Adrenal gland (tissue), 12 donors: ENCODE results near the gene KLK10. TPM values are rescaled to one million over a fixed set of nuclear protein-coding genes. Genes with fewer than 3 reads are reported as not detected.

ENCODE experiments used
- DNase-seq, 7 donors: peaks; one replicate each; pipeline ENCODE4 v3.0.0-alpha.2; 2019 to 2020
- H3K27ac ChIP-seq, 5 donors: fragments of 200-600 bp; sonication (generic) in 4 of 5; 1 replicate in 3 of 5; 2 replicates in 2 of 5; pipeline versions ENCODE4 v1.5.1 to v1.8.0; 2016 to 2020; ENCODE audit warnings: mild to moderate bottlenecking in 1 of 5
- H3K27me3 ChIP-seq: fragments of 200-600 bp; 2 replicates; pipeline ENCODE4 v1.8.0; 2021
- H3K36me3 ChIP-seq, 2 donors: fragments of 200-600 bp; replicated peaks in 1 of 2; 1 replicate in 1 of 2; 2 replicates in 1 of 2; pipeline versions ENCODE4 v1.5.1 to v1.8.0; 2018 to 2022
- H3K4me1 ChIP-seq, 2 donors: fragments of 200-600 bp; replicated peaks in 1 of 2; 1 replicate in 1 of 2; 2 replicates in 1 of 2; pipeline versions ENCODE4 v1.5.1 to v1.8.0; 2018 to 2021
- H3K4me3 ChIP-seq, 4 donors: fragments of 200-600 bp; sonication (generic) in 3 of 4; one replicate each; pipeline ENCODE4 v1.5.1; 2016 to 2018
- H3K9me3 ChIP-seq, 3 donors: fragments of 200-600 bp; sonication (generic) in 1 of 3; replicated peaks in 1 of 3; 1 replicate in 2 of 3; 2 replicates in 1 of 3; pipeline versions ENCODE4 v1.5.1 to v1.8.0; 2016 to 2021
- POLR2A ChIP-seq, 2 donors: fragments of 450-650 bp; IDR thresholded peaks; one replicate each; pipeline ENCODE4 v1.6.1; 2017; ENCODE audit warnings: antibody characterized with exemption in 2 of 2, mild to moderate bottlenecking in 2 of 2, moderate library complexity in 1 of 2
- WGBS, 4 donors: extraction: QIAGEN DNeasy Blood & Tissue Kit in 2 of 4; methylation state at CpG; one replicate each; pipeline versions ENCODE4 v1.1.5 to v1.1.7; 2013 to 2017; 5-methylcytosine and 5-hydroxymethylcytosine counted together
- intact Hi-C, 2 donors: fragments of 100-400 bp; cut with DNase I; formaldehyde crosslinking; loops; one replicate each; pipeline versions ENCODE4 v1.14.1 to v1.15.0; 2022 to 2023
- polyA plus RNA-seq, 3 donors: library from polyadenylated mRNA; stranded (reverse); fragments of 200-250 nt in 2 of 3; fragments of 350-450 nt in 1 of 3; fragmentation: Illumina TruSeq in 1 of 3; extraction: RNeasy Lipid Tissue Mini Kit (QIAGEN cat#74804) in 1 of 3; gene quantifications; one replicate each; pipeline ENCODE4 v1.2.3, GENCODE V29; 2013 to 2014
- total RNA-seq, 9 donors: library from RNA; depleted of rRNA in 4 of 9; stranded (reverse); fragments of >200 nt in 4 of 9; fragments of 120-200 nt in 1 of 9; fragmentation: NEBNext Ultra II Directional in 1 of 9; extraction: Animal tissue kit (Norgen Biotek cat#: 25700) in 1 of 9; gene quantifications; one replicate each; pipeline versions ENCODE4 v1.1.0 to v1.2.4, GENCODE V29; 2013 to 2023
- TF ChIP-seq, protein P1 (sequence below), 6 experiments: fragments of 450-650 bp in 4 of 6; fragments of 200-600 bp in 2 of 6; sonication (generic) in 1 of 6; IDR thresholded peaks; 1 replicate in 5 of 6; 2 replicates in 1 of 6; pipeline versions ENCODE4 v1.5.1 to v1.8.0; 2016 to 2021; ENCODE audit warnings: antibody characterized with exemption in 6 of 6, mild to moderate bottlenecking in 2 of 6, moderate library complexity in 1 of 6
- donor health status: healthy with polysubstance abuse.
- donor health status: Bipolar disorder and iron deficiency.
- donor health status: DM: yes; HTN: yes; CAD: no.
- donor health status: DM: no; HTN: no; CAD: no.
- donor health status: DM: no; HTN: no; CAD: no.
- donor health status: DM: yes; HTN: yes; CAD: no.

The KLK10 gene
- total and polyA plus RNA-seq, 12 donors, result 0.23 to 1.4 (median 0.38) TPM; not detected in 6

DNA sequence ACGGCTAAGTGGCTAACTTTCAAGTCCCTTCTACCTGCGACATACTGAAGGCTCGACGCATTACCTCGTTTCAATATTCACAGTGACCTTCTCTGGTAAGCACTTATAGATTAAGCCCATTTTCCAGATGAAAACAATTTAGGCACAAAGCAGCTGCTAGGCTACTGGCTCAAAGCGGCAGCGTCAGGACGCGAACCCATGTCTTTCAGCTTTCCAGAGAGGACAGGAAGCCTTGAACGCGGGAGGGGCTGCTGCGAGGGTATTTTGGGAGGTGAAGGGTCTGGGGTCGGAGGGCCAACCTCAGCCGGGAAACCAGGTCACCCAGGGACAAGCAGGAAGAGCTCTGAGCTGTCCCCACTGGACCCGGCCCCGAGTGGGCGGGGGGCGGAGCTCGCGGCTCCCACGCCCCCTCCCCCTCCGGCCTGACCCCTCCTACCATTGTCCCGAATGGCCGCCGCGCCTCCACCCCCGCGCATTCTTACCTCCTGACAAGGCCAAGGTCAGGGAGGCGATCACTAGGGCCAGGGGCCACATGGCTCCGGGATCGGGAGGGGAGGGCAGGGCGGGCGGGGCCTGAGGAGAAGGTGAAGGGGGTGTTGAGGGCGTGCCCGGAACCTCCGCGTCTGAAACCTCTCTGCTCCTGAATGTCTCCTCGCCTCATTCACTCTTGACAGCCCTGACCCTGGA, 45.2 kb upstream of the KLK10 start, which contains the start of gene KLK13:
Gene KLK13, minus strand, starts transcription at position 559 of the 687 bp plus-strand sequence. Its CDS starts 25 bp downstream, at position 534.
- H3K9me3 ChIP-seq, result no peaks in the 10 kb centered on the region
- intact Hi-C loops, result no loop called here
- H3K36me3 ChIP-seq, result no peaks in the 10 kb centered on the region
- H3K27ac ChIP-seq, result no peak within 1 kb of the TSS
- 12 to 20% (median 15%) methylated on average over 24 to 38 of the region's 38 CpGs for WGBS, 4 donors
- peak in 5 of 7 donors; percentile 14 to 60 (median 40) for DNase-seq
- no peaks in the 10 kb centered on the region for H3K27me3 ChIP-seq
- no peak for TF ChIP-seq POLR2A (IDR thresholded peaks at IDR 0.05)
- TF ChIP-seq, protein P1, sequence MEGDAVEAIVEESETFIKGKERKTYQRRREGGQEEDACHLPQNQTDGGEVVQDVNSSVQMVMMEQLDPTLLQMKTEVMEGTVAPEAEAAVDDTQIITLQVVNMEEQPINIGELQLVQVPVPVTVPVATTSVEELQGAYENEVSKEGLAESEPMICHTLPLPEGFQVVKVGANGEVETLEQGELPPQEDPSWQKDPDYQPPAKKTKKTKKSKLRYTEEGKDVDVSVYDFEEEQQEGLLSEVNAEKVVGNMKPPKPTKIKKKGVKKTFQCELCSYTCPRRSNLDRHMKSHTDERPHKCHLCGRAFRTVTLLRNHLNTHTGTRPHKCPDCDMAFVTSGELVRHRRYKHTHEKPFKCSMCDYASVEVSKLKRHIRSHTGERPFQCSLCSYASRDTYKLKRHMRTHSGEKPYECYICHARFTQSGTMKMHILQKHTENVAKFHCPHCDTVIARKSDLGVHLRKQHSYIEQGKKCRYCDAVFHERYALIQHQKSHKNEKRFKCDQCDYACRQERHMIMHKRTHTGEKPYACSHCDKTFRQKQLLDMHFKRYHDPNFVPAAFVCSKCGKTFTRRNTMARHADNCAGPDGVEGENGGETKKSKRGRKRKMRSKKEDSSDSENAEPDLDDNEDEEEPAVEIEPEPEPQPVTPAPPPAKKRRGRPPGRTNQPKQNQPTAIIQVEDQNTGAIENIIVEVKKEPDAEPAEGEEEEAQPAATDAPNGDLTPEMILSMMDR (IDR thresholded peaks at IDR 0.05), result no peak
- peak within 1 kb of the TSS in 1 of 4 donors; percentile 44 for H3K4me3 ChIP-seq
- H3K4me1 ChIP-seq, result peaks cover 3 to 5% of the 10 kb centered on the region in 2 donors

DNA sequence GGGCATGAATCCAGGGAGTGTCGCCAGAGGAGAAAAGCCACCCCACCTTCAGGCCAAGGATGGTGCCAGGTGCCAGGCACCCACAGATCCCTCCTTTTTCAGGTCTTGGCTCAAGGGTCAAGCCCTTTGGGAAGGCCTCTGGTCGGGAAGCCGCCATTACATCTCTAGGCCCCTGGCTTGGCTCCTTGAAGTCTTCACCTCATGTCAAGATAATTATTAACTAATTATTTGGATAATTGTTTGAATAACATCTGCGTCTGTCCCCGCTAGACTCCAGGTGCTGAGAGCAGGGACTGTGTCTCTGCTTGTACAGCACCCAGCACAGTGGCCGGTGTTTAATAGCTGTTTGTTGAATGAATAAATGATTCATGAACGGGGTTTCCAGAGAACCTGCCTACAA, 44.2 kb upstream of the KLK10 start:
- H3K36me3 ChIP-seq, result no peaks in the 10 kb centered on the region
- H3K27ac ChIP-seq, result no peak overlapping the region
- no peaks in the 10 kb centered on the region for H3K9me3 ChIP-seq
- peaks cover 3 to 5% of the 10 kb centered on the region in 2 donors for H3K4me1 ChIP-seq
- intact Hi-C loops, result no loop called here
- WGBS, 4 donors, result 68 to 95% (median 87%) methylated on average over 7 of the region's 7 CpGs
- H3K4me3 ChIP-seq, result no peak overlapping the region
- no peak for DNase-seq
- no peak for TF ChIP-seq POLR2A (IDR thresholded peaks at IDR 0.05)
- no peaks in the 10 kb centered on the region for H3K27me3 ChIP-seq

DNA sequence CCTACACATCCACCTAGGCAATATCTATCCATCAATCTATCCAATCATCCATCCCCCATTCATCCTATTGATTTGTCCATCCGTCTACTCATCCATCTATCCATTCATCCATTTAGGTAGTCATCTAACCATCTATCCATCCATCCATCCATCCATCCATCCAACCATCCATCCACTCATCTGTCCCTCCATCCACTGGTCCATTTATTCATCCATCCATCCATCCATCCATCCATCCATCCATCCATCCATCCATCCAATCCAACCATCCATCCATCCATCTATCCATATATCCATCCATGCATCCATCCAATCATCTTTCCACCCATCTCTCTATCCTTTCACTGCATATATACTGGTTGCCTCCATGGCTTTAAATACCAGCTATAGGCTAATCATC, 41.5 kb upstream of the KLK10 start:
- Histone ChIP-seq H3K9me3 (no peaks in the 10 kb centered on the region), H3K27me3 (no peaks in the 10 kb centered on the region), H3K27ac (no peak overlapping the region), H3K4me1 (peaks cover 3 to 5% of the 10 kb centered on the region in 2 donors), H3K36me3 (no peaks in the 10 kb centered on the region), H3K4me3 (no peak overlapping the region)
- 0 to 27% (median 0%) methylated on average over 1 of the region's 1 CpG for WGBS, 4 donors
- DNase-seq, result no peak
- intact Hi-C loops, result no loop called here
- TF ChIP-seq, protein P1 (IDR thresholded peaks at IDR 0.05), result no peak
- TF ChIP-seq POLR2A (IDR thresholded peaks at IDR 0.05), result no peak

DNA sequence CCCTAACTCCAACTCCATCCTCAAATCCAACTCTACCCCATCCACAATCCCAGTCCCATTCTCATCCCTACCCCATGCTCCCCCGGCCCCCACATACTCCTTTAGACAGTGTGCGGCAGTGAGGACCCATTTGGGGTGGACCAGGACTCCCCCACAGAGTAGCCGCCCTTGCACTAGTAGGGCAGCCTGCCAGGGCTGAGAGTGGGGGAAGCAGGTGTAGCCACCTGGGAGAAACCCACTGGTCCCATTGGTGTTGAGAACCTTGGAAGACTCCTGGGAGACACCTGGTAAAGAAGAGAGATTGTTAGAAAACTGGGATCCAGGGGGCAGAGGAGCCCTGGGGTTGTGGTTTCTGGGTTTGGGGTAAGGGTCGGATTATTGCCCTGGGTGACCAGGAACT, 40.8 kb upstream of the KLK10 start:
- H3K4me1 ChIP-seq, result peaks cover 3 to 5% of the 10 kb centered on the region in 2 donors
- H3K36me3 ChIP-seq, result no peaks in the 10 kb centered on the region
- no peaks in the 10 kb centered on the region for H3K27me3 ChIP-seq
- no peak for DNase-seq
- no peak for TF ChIP-seq POLR2A (IDR thresholded peaks at IDR 0.05)
- TF ChIP-seq, protein P1 (IDR thresholded peaks at IDR 0.05), result no peak
- H3K27ac ChIP-seq, result no peak overlapping the region
- 66 to 74% (median 68%) methylated on average over 4 of the region's 4 CpGs for WGBS, 4 donors
- no peak overlapping the region for H3K4me3 ChIP-seq
- H3K9me3 ChIP-seq, result no peaks in the 10 kb centered on the region
- intact Hi-C loops, result no loop called here

DNA sequence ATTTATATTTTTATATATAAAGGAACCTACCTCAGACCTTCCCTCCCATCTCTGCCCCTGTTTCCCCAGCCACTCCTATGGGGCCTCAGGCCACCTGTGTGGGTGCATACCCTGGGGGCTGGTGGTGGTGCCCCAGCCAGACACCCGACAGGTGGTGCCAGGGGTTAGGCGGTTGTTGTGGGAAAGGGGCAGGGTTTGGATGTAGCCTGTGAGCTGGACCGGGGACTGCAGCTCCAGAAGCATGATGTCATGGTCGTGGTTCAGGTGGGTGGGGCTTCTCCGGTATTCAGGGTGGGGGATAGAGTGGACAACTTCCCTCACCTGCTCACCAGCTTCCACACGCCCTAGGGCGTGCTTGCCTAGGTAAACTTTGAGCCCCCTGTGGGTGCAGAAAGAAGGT, 40.2 kb upstream of the KLK10 start:
- Histone ChIP-seq H3K9me3 (no peaks in the 10 kb centered on the region), H3K36me3 (no peaks in the 10 kb centered on the region), H3K27me3 (no peaks in the 10 kb centered on the region), H3K27ac (no peak overlapping the region), H3K4me3 (no peak overlapping the region), H3K4me1 (peaks cover 1 to 3% of the 10 kb centered on the region in 2 donors)
- TF ChIP-seq, protein P1 (IDR thresholded peaks at IDR 0.05), result no peak
- no peak for TF ChIP-seq POLR2A (IDR thresholded peaks at IDR 0.05)
- intact Hi-C loops, result no loop called here
- no peak for DNase-seq
- WGBS, 4 donors, result 76 to 87% (median 80%) methylated on average over 7 of the region's 7 CpGs
